Stomach smooth muscle (tissue), 2 donors: ENCODE data around the gene TRIM54.

Source experiments
- H3K27ac ChIP-seq: one replicate; pipeline ENCODE4 v1.7.0; 2013; ENCODE audit warnings: mild to moderate bottlenecking, low read length, inconsistent platforms
- H3K27me3 ChIP-seq, 2 donors: one replicate each; pipeline ENCODE4 v1.7.0; 2013; ENCODE audit warnings: low read length in 2 of 2; ENCODE audit not compliant: insufficient read depth in 2 of 2, control insufficient read depth in 1 of 2
- H3K36me3 ChIP-seq, 2 donors: one replicate each; pipeline ENCODE4 v1.7.0; 2013; ENCODE audit warnings: low read length in 2 of 2; ENCODE audit not compliant: control insufficient read depth in 2 of 2, insufficient read depth in 2 of 2
- H3K4me1 ChIP-seq: one replicate; pipeline ENCODE4 v1.7.0; 2013; ENCODE audit warnings: low read length; ENCODE audit not compliant: control insufficient read depth, insufficient read depth
- H3K4me3 ChIP-seq, 2 donors: one replicate each; pipeline ENCODE4 v1.7.0; 2013; ENCODE audit warnings: low read length in 2 of 2
- H3K9ac ChIP-seq, 2 donors: one replicate each; pipeline ENCODE4 v1.7.0; 2013; ENCODE audit warnings: low read length in 2 of 2, mild to moderate bottlenecking in 1 of 2
- H3K9me3 ChIP-seq, 2 donors: one replicate each; pipeline ENCODE4 v1.7.0; 2013; ENCODE audit warnings: low read length in 2 of 2; ENCODE audit not compliant: control insufficient read depth in 2 of 2
- donor health status: healthy.
- donor health status: Pancreatic carcinoma.

TRIM54 gene

GRCh38 chr2:27281855-27282559 lies at the start of gene TRIM54:
Gene TRIM54 (plus strand): TSS chr2:27282429. CDS start chr2:27282732, 303 bp downstream.
- no peaks in the 10 kb centered on the region for H3K9me3 ChIP-seq
- peaks cover 13 to 26% of the 10 kb centered on the region in 2 donors for H3K27me3 ChIP-seq
- H3K9ac ChIP-seq, result no peak within 1 kb of the TSS
- no peak within 1 kb of the TSS for H3K4me3 ChIP-seq
- no peaks in the 10 kb centered on the region for H3K4me1 ChIP-seq
- H3K27ac ChIP-seq, result no peak within 1 kb of the TSS
- no peaks in the 10 kb centered on the region for H3K36me3 ChIP-seq

GRCh38 chr2:27233341-27233740 lies 48.9 kb upstream of the TRIM54 start:
- H3K9ac ChIP-seq, result no peak overlapping the region
- H3K27ac ChIP-seq, result no peak overlapping the region
- H3K9me3 ChIP-seq, result no peaks in the 10 kb centered on the region
- no peak overlapping the region for H3K4me3 ChIP-seq
- H3K36me3 ChIP-seq, result peaks cover 58 to 65% of the 10 kb centered on the region in 2 donors
- H3K27me3 ChIP-seq, result no peaks in the 10 kb centered on the region
- no peaks in the 10 kb centered on the region for H3K4me1 ChIP-seq

- H3K9me3 ChIP-seq, result no peaks in the 10 kb centered on the region
- no peak overlapping the region for H3K4me3 ChIP-seq
- peaks cover 71 to 84% of the 10 kb centered on the region in 2 donors for H3K36me3 ChIP-seq
These were observed 46.1 kb upstream of the TRIM54 start for GRCh38 chr2:27236136-27236535.

GRCh38 chr2:27236626-27237025 lies 45.6 kb upstream of the TRIM54 start:
- H3K4me3 ChIP-seq, result no peak overlapping the region
- H3K9ac ChIP-seq, result no peak overlapping the region
- no peaks in the 10 kb centered on the region for H3K9me3 ChIP-seq
- no peaks in the 10 kb centered on the region for H3K4me1 ChIP-seq
- no peaks in the 10 kb centered on the region for H3K27me3 ChIP-seq
- H3K27ac ChIP-seq, result no peak overlapping the region
- peaks cover 66 to 84% of the 10 kb centered on the region in 2 donors for H3K36me3 ChIP-seq

More at GRCh38 chr2:27236136-27236535, 46.1 kb upstream of the TRIM54 start:
- H3K4me1 ChIP-seq, result no peaks in the 10 kb centered on the region
- no peak overlapping the region for H3K27ac ChIP-seq
- no peaks in the 10 kb centered on the region for H3K27me3 ChIP-seq
- H3K9ac ChIP-seq, result no peak overlapping the region

- Histone ChIP-seq H3K9ac (no peak overlapping the region), H3K27me3 (no peaks in the 10 kb centered on the region), H3K27ac (no peak overlapping the region), H3K4me1 (no peaks in the 10 kb centered on the region), H3K9me3 (no peaks in the 10 kb centered on the region), H3K4me3 (no peak overlapping the region), H3K36me3 (peaks cover 59 to 82% of the 10 kb centered on the region in 2 donors)
These were observed 44.8 kb upstream of the TRIM54 start for GRCh38 chr2:27237341-27237945.

GRCh38 chr2:27238976-27239375 lies 43.3 kb upstream of the TRIM54 start:
- Histone ChIP-seq H3K4me1 (no peaks in the 10 kb centered on the region), H3K4me3 (no peak overlapping the region), H3K9ac (no peak overlapping the region), H3K27ac (no peak overlapping the region), H3K9me3 (no peaks in the 10 kb centered on the region), H3K36me3 (peaks cover 48 to 81% of the 10 kb centered on the region in 2 donors), H3K27me3 (no peaks in the 10 kb centered on the region)

GRCh38 chr2:27240406-27240805 lies 41.8 kb upstream of the TRIM54 start:
- Histone ChIP-seq H3K9me3 (no peaks in the 10 kb centered on the region), H3K4me3 (no peak overlapping the region), H3K4me1 (no peaks in the 10 kb centered on the region), H3K36me3 (peaks cover 33 to 71% of the 10 kb centered on the region in 2 donors), H3K27ac (no peak overlapping the region), H3K27me3 (no peaks in the 10 kb centered on the region), H3K9ac (no peak overlapping the region)

GRCh38 chr2:27241761-27242613 lies 40.2 kb upstream of the TRIM54 start:
- Histone ChIP-seq H3K9me3 (no peaks in the 10 kb centered on the region), H3K27ac (no peak overlapping the region), H3K4me3 (no peak overlapping the region), H3K27me3 (no peaks in the 10 kb centered on the region), H3K9ac (no peak overlapping the region), H3K4me1 (no peaks in the 10 kb centered on the region), H3K36me3 (peaks cover 29 to 59% of the 10 kb centered on the region in 2 donors)

- H3K27me3 ChIP-seq, result no peaks in the 10 kb centered on the region
- H3K4me1 ChIP-seq, result no peaks in the 10 kb centered on the region
- H3K9me3 ChIP-seq, result no peaks in the 10 kb centered on the region
- no peak overlapping the region for H3K9ac ChIP-seq
- H3K27ac ChIP-seq, result no peak overlapping the region
- H3K4me3 ChIP-seq, result no peak overlapping the region
- peaks cover 24 to 54% of the 10 kb centered on the region in 2 donors for H3K36me3 ChIP-seq
These were observed 39.6 kb upstream of the TRIM54 start for GRCh38 chr2:27242614-27242951.

- H3K9ac ChIP-seq, result no peak overlapping the region
- no peaks in the 10 kb centered on the region for H3K9me3 ChIP-seq
- no peaks in the 10 kb centered on the region for H3K4me1 ChIP-seq
- H3K27ac ChIP-seq, result no peak overlapping the region
- H3K27me3 ChIP-seq, result no peaks in the 10 kb centered on the region
- H3K4me3 ChIP-seq, result no peak overlapping the region
- peaks cover 16 to 45% of the 10 kb centered on the region in 2 donors for H3K36me3 ChIP-seq
These were observed 38.7 kb upstream of the TRIM54 start for GRCh38 chr2:27243391-27244130.
